ENCODE data around the gene C14orf132.

DNA sequence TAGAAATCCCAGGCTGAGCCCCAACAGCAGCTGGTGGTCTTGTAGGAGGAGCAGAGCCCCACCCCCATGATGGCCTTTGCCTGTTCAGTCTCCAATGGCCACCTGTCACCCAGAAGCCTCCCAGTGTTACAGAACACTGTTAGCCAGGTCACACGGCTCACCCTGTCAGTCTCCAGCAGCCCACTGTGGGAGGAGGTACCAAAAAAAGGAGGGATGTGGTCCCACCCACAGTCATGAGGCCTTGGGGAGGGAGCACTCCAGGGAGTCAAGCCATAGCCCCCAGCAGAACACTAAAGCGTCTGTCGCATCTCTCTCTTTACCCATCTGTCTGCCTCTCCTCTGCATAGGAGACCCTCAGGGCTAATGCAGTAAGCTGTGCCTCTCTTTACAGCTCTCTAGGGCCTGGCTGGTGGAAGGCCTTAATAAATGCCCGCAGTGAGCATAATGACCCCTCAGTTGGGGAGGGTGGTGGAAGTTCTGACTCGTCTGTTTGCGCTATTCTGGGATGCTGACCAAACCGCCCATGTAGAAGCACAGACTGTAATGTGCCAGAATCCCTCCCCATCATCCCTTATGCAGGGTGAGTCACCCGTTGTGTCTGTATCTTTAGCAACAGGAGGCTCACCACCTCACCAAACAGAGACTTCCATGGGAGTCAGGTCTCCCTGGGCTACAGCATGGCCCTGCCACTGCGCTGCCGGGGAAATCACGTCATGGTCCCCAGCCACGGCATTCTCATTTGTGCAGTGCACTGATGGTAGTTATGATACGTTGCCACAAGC lies 14.6 kb downstream of the C14orf132 start:
- TF ChIP-seq, protein P1, sequence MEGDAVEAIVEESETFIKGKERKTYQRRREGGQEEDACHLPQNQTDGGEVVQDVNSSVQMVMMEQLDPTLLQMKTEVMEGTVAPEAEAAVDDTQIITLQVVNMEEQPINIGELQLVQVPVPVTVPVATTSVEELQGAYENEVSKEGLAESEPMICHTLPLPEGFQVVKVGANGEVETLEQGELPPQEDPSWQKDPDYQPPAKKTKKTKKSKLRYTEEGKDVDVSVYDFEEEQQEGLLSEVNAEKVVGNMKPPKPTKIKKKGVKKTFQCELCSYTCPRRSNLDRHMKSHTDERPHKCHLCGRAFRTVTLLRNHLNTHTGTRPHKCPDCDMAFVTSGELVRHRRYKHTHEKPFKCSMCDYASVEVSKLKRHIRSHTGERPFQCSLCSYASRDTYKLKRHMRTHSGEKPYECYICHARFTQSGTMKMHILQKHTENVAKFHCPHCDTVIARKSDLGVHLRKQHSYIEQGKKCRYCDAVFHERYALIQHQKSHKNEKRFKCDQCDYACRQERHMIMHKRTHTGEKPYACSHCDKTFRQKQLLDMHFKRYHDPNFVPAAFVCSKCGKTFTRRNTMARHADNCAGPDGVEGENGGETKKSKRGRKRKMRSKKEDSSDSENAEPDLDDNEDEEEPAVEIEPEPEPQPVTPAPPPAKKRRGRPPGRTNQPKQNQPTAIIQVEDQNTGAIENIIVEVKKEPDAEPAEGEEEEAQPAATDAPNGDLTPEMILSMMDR (optimal IDR thresholded peaks at IDR 0.05 in 1 of 3, IDR thresholded peaks at IDR 0.05 in 1 of 3, conservative IDR thresholded peaks at IDR 0.05 in 1 of 3; ENCODE audit: extremely low read depth in 1 of 3, insufficient read depth in 2 of 3, low read length in 3 of 3): no peak
- TF ChIP-seq EZH2 (IDR thresholded peaks at IDR 0.05; ENCODE audit: low read length): no peak

Measured in keratinocyte (primary cell).